ENCODE measurements around the gene AFAP1.
A peak's percentile ranks its signal among the peaks of the same experiment; 100 is the strongest.

AFAP1 gene

DNA sequence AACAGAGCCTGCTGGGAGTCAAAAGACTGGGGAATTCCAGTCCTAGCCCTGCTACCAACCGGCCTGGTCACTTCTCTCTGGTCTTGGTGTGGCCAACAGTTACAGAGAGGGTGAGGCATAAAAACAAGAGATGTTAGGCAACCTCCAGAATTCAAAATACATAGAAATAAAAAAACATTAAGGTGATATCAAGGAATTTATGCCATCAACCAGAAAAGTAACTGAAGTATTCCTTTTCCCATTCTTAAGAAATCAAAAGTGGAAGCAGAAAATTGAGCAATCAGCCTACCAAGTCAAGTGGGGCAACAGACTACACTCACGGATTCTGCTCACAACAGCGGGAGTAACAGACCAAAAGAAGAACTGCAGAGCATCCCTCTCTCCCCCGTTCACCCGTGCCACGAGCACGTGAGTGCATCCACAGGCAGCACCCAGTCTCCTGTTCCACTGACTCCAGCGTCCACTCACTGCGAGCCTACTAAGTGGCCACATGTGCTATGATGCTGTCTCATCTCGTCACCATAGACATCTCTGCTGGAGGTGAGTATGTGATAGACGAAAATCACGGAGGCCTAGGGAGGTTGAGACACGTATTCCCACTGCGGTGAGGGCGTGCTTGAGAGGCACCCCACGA is 29.3 kb downstream of the AFAP1 start:
- no peaks in the 10 kb centered on the region for H3K27me3 ChIP-seq
- H3K9me3 ChIP-seq: no peaks in the 10 kb centered on the region
- TF ChIP-seq, protein P1, sequence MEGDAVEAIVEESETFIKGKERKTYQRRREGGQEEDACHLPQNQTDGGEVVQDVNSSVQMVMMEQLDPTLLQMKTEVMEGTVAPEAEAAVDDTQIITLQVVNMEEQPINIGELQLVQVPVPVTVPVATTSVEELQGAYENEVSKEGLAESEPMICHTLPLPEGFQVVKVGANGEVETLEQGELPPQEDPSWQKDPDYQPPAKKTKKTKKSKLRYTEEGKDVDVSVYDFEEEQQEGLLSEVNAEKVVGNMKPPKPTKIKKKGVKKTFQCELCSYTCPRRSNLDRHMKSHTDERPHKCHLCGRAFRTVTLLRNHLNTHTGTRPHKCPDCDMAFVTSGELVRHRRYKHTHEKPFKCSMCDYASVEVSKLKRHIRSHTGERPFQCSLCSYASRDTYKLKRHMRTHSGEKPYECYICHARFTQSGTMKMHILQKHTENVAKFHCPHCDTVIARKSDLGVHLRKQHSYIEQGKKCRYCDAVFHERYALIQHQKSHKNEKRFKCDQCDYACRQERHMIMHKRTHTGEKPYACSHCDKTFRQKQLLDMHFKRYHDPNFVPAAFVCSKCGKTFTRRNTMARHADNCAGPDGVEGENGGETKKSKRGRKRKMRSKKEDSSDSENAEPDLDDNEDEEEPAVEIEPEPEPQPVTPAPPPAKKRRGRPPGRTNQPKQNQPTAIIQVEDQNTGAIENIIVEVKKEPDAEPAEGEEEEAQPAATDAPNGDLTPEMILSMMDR (IDR thresholded peaks at IDR 0.05; ENCODE audit: low read depth, low read length): no peak
- DNase-seq: no peak
- H3K36me3 ChIP-seq: peaks cover 8% of the 10 kb centered on the region
- H3K4me1 ChIP-seq: peaks cover 67% of the 10 kb centered on the region
- H3K4me3 ChIP-seq (ENCODE audit: low read depth, low read length): no peak overlapping the region

DNA sequence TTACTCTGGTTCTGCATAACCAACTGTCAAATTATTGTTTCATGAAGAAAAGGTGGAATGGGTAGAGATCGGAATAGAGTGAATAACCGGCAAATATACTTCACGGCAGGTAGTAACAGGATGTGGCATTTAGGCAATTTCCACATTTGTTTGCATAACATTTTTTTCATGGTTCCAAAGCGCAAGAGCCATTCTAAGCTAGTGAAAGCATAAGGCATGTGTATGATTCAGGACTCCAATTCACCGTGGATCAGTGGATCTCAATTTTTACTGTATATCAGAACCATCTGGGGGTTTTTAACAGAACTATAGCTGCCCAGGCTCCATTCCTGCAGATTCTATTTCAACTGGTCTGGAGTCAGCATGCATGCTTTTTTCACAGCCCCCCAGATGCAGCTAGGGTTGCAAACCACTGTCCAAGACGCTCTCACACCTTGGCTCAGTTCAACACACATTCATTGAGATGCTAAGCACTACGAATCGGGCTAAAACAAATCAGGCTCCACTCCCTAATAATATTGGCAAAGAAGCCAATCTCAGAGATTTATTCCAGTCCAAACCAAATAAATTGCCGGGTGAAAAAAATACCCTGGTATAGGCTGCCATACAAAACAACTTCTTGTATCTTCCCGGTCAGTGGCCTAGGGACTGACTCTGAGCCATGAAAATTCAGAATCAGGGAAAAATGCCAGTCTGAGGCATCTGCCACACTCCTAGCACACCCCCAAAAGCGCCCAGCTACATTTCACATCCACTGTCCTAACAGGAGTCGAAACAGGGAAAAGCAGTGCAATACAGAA is 30.0 kb downstream of the AFAP1 start:
- Histone ChIP-seq H3K36me3 (peaks cover 8% of the 10 kb centered on the region), H3K4me3 (ENCODE audit: low read depth, low read length) (no peak overlapping the region), H3K9me3 (no peaks in the 10 kb centered on the region), H3K27me3 (no peaks in the 10 kb centered on the region), H3K4me1 (peaks cover 74% of the 10 kb centered on the region)
- no peak for DNase-seq
- TF ChIP-seq, protein P1 (IDR thresholded peaks at IDR 0.05; ENCODE audit: low read depth, low read length): no peak

DNA sequence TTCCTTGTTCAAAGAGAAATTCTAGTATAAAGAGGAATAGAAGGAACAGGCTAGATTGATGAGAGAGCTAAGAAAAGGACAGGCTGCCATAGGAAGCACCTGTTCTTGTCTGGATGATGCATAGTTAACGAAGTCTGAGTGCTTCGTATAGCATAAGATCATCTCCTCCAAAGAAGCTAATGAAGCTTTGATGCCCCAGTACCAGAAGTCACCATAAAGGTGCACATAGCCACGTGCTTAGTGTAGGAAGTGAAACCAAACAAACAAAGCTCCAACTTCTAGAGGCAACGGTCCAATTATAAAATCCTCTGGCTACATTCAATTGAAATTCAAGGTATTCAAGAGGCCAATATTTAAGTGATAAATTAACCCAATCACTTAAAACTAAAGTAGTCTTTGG is 31.0 kb downstream of the AFAP1 start:
- H3K4me3 ChIP-seq (ENCODE audit: low read depth, low read length): no peak overlapping the region
- peaks cover 83% of the 10 kb centered on the region for H3K4me1 ChIP-seq
- no peaks in the 10 kb centered on the region for H3K9me3 ChIP-seq
- DNase-seq: no peak
- TF ChIP-seq, protein P1 (IDR thresholded peaks at IDR 0.05; ENCODE audit: low read depth, low read length): no peak
- H3K36me3 ChIP-seq: peaks cover 5% of the 10 kb centered on the region; the same call in 1 of the 2 replicates
- no peaks in the 10 kb centered on the region for H3K27me3 ChIP-seq

DNA sequence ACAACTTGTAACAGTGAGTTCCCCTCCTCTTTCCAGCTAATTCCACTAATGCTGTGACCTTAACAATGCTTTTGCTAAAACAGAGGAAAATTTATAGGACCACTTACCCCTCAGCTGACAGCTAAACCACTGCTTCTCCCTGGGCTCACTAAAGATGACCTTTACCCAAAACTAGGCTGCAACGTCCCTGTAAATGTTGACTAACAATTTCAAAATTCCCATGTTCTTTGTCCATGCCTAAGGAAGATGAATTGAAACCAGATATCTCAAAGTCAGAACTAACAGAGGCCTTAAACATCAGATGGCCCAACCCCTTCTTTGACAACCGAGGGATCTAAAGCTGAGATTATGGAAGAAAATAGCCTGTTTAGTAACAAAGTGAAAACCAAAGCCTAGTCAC is 32.5 kb downstream of the AFAP1 start:
- H3K27me3 ChIP-seq: no peaks in the 10 kb centered on the region
- DNase-seq: no peak
- TF ChIP-seq, protein P1 (IDR thresholded peaks at IDR 0.05; ENCODE audit: low read depth, low read length): no peak
- no peak overlapping the region for H3K4me3 ChIP-seq (ENCODE audit: low read depth, low read length)
- no peaks in the 10 kb centered on the region for H3K9me3 ChIP-seq
- H3K4me1 ChIP-seq: peaks cover 86% of the 10 kb centered on the region
- peaks cover 3% of the 10 kb centered on the region; the same call in 1 of the 2 replicates for H3K36me3 ChIP-seq

DNA sequence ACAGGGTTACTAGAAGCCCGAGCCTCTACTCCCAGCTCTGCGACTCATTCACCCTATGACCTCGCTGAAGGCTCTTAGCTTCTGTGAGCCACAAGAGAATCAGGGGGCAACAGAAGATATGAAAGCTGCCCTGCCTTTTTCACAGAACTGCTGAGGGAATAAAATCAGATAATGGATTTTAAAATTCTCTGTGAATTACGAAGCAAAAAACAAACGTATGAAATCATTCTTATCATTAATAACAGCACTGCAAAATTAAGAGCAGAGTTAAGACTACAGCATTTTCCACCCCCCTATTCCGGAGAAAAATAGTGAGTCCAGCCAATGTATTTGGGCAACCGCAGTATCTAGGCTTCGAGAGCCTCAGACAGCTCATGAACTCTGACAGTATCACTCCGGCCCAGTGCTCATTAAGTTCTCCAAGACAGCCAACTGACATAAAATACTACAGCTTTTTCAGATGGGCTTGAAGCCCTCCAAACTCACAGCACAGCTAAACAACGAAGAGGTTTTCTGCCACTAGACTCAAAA is 33.4 kb downstream of the AFAP1 start:
- no peak for DNase-seq
- Histone ChIP-seq H3K27me3 (no peaks in the 10 kb centered on the region), H3K9me3 (no peaks in the 10 kb centered on the region), H3K4me3 (ENCODE audit: low read depth, low read length) (peak overlapping the region; percentile 26), H3K4me1 (peaks cover 84% of the 10 kb centered on the region), H3K36me3 (peaks cover 3% of the 10 kb centered on the region; the same call in 1 of the 2 replicates)
- TF ChIP-seq, protein P1 (IDR thresholded peaks at IDR 0.05; ENCODE audit: low read depth, low read length): no peak

Measured in BE2C (cell line).